A549 (cell line): ENCODE results near the gene SYCP1.

Source experiments
- EHMT2 ChIP-seq: fragments of 200-600 bp; sonication (generic); IDR thresholded peaks from 2 replicates; pipeline ENCODE4 v1.6.1; 2016; ENCODE audit warnings: antibody characterized with exemption, low read depth, mild to moderate bottlenecking, moderate library complexity
- POLR2A ChIP-seq: IDR thresholded peaks from 2 replicates; pipeline ENCODE4 v1.6.1; 2012; ENCODE audit warnings: mild to moderate bottlenecking, low read length
- RNF2 ChIP-seq: fragments of 200-600 bp; sonication (generic); IDR thresholded peaks from 2 replicates; pipeline ENCODE4 v1.6.1; 2016; ENCODE audit warnings: low read depth, mild to moderate bottlenecking, antibody characterized with exemption, moderate library complexity, borderline replicate concordance
- SREBF2 ChIP-seq: fragments of 450-650 bp; IDR thresholded peaks from 2 replicates; pipeline ENCODE4 v1.6.1; 2014; ENCODE audit warnings: mild to moderate bottlenecking, moderate library complexity
- TF ChIP-seq, protein P1 (sequence below): fragments of >200 bp; sonication (Bioruptor Twin); formaldehyde crosslinking; IDR thresholded peaks from 3 replicates; pipeline ENCODE4 v1.5.1; 2016
- TF ChIP-seq, protein P2 (sequence below): IDR thresholded peaks from 2 replicates; pipeline ENCODE4 v1.6.1; 2012

DNA sequence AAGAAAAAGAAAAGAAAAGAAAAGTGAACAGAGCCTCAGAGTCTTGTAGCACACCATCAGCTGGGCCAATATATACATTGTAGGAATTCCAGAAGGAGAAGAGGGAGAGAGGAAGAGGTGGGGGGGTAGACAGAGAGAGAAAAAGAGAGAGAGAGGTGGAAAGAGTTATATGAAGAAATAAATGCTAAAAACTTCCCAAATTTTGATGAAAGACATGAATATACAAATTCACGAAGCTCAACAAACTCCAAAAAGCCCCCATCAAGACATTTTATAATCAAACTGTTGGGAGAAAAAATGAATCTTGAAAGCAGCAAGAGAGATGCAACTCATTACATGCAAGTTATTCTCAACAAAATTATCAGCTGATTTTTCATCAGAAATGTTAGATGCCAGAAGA is 133.4 kb downstream of the SYCP1 start:
- TF ChIP-seq, protein P1, sequence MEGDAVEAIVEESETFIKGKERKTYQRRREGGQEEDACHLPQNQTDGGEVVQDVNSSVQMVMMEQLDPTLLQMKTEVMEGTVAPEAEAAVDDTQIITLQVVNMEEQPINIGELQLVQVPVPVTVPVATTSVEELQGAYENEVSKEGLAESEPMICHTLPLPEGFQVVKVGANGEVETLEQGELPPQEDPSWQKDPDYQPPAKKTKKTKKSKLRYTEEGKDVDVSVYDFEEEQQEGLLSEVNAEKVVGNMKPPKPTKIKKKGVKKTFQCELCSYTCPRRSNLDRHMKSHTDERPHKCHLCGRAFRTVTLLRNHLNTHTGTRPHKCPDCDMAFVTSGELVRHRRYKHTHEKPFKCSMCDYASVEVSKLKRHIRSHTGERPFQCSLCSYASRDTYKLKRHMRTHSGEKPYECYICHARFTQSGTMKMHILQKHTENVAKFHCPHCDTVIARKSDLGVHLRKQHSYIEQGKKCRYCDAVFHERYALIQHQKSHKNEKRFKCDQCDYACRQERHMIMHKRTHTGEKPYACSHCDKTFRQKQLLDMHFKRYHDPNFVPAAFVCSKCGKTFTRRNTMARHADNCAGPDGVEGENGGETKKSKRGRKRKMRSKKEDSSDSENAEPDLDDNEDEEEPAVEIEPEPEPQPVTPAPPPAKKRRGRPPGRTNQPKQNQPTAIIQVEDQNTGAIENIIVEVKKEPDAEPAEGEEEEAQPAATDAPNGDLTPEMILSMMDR, result no peak
- TF ChIP-seq RNF2, result no peak
- TF ChIP-seq POLR2A, result no peak
- TF ChIP-seq, protein P2, sequence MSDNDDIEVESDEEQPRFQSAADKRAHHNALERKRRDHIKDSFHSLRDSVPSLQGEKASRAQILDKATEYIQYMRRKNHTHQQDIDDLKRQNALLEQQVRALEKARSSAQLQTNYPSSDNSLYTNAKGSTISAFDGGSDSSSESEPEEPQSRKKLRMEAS, result no peak
- no peak for TF ChIP-seq EHMT2
- TF ChIP-seq SREBF2, result no peak
